ENCODE data around the gene TRIM23.

The TRIM23 gene

GRCh38 chr5:65555287-65555686, 68.8 kb downstream of the TRIM23 start:
- DNase-seq (ENCODE audit: low read depth): no peak
- no peak overlapping the region for H3K4me3 ChIP-seq (ENCODE audit: low read depth, low read length)
- TF ChIP-seq CTCF (IDR thresholded peaks at IDR 0.05; ENCODE audit: control insufficient read depth, extremely low read depth, insufficient read depth): no peak

GRCh38 chr5:65553941-65554340, 70.2 kb downstream of the TRIM23 start:
- DNase-seq (ENCODE audit: low read depth): no peak
- no peak overlapping the region for H3K4me3 ChIP-seq (ENCODE audit: low read depth, low read length)
- TF ChIP-seq CTCF (IDR thresholded peaks at IDR 0.05; ENCODE audit: control insufficient read depth, extremely low read depth, insufficient read depth): no peak

GRCh38 chr5:65548281-65548680, 75.9 kb downstream of the TRIM23 start:
- no peak for DNase-seq (ENCODE audit: low read depth)
- no peak for TF ChIP-seq CTCF (IDR thresholded peaks at IDR 0.05; ENCODE audit: control insufficient read depth, extremely low read depth, insufficient read depth)
- H3K4me3 ChIP-seq (ENCODE audit: low read depth, low read length): no peak overlapping the region

- H3K4me3 ChIP-seq (ENCODE audit: low read depth, low read length): no peak overlapping the region
- TF ChIP-seq CTCF (IDR thresholded peaks at IDR 0.05; ENCODE audit: control insufficient read depth, extremely low read depth, insufficient read depth): no peak
- DNase-seq (ENCODE audit: low read depth): no peak
Observed at GRCh38 chr5:65546141-65546540, 78.0 kb downstream of the TRIM23 start.

- H3K4me3 ChIP-seq (ENCODE audit: low read depth, low read length): no peak overlapping the region
- no peak for DNase-seq (ENCODE audit: low read depth)
- no peak for TF ChIP-seq CTCF (IDR thresholded peaks at IDR 0.05; ENCODE audit: control insufficient read depth, extremely low read depth, insufficient read depth)
Observed at GRCh38 chr5:65544473-65544872, 79.7 kb downstream of the TRIM23 start.

- no peak for TF ChIP-seq CTCF (IDR thresholded peaks at IDR 0.05; ENCODE audit: control insufficient read depth, extremely low read depth, insufficient read depth)
- H3K4me3 ChIP-seq (ENCODE audit: low read depth, low read length): no peak overlapping the region
- DNase-seq (ENCODE audit: low read depth): no peak
Observed at GRCh38 chr5:65539827-65540226, 84.3 kb downstream of the TRIM23 start.

Measured in LNCaP clone FGC (cell line).